ENCODE results near the gene DEFB128.

DNA sequence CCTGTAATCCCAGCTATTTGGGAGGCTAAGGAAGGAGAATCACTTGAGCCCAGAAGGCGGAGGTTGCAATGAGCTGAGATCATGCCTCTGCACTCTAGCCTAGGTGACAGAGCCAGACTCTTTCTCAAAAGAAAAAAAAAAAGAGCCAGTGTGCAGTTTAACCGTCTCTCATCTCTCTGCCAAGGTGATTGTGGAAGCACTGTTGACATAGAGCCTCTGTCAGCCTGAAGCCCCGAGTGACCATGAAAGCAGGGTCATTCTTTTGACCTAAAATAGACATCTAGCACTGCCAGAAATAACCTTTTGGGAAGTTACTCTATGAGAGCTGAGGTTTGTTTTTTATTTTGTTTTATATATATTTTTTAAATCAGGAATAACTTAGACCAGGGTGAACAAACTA is 24.9 kb downstream of the DEFB128 start:
- TF ChIP-seq CTCF (IDR thresholded peaks at IDR 0.05; ENCODE audit: low read depth, low read length) (no peak), EZH2phosphoT487 (IDR thresholded peaks at IDR 0.05; ENCODE audit: low read depth) (no peak)

All from OCI-LY3 (cell line).